K562 (cell line): ENCODE data around the gene CALML3. TPM values are rescaled to one million over a fixed set of nuclear protein-coding genes. Genes with fewer than 3 reads are reported as not detected.

Experiments used
- CC2D1A ChIP-seq: fragments of 450-650 bp; IDR thresholded peaks from 2 replicates; pipeline ENCODE4 v1.6.1; 2017; ENCODE audit warnings: mild to moderate bottlenecking
- DIDO1 ChIP-seq: fragments of 450-650 bp; IDR thresholded peaks from 2 replicates; pipeline ENCODE4 v1.6.1; 2016; ENCODE audit warnings: low read depth, missing biosample characterization, missing genetic modification characterization
- IRF2 ChIP-seq: sonication (generic); formaldehyde crosslinking; IDR thresholded peaks from 2 replicates; pipeline ENCODE4 v1.8.1; 2022; ENCODE audit warnings: mild to moderate bottlenecking, missing genetic modification reagents
- KAT2B ChIP-seq: IDR thresholded peaks from one replicate; pipeline ENCODE4 v1.6.1; 2012; ENCODE audit warnings: low read depth, mild to moderate bottlenecking, control low read depth, inconsistent platforms, low read length, moderate library complexity
- NEUROD1 ChIP-seq: fragments of 150-350 bp; IDR thresholded peaks from 2 replicates; pipeline ENCODE4 v1.6.1; 2014; ENCODE audit warnings: borderline replicate concordance, low read length, low read depth; ENCODE audit not compliant: partially characterized antibody
- PML ChIP-seq: IDR thresholded peaks from 2 replicates; pipeline ENCODE4 v1.6.1; 2012; ENCODE audit warnings: low read length, inconsistent platforms
- RCOR1 ChIP-seq, 2 experiments: IDR thresholded peaks; 2 replicates each; pipeline ENCODE4 v1.6.1; 2012; ENCODE audit warnings: low read depth in 2 of 2, low read length in 2 of 2, borderline replicate concordance in 1 of 2, improper control_type of control experiment in 1 of 2
- STAT5A ChIP-seq: IDR thresholded peaks from 2 replicates; pipeline ENCODE4 v1.6.1; 2012; ENCODE audit warnings: low read length, inconsistent platforms, borderline replicate concordance
- TRIM24 ChIP-seq, 2 experiments: fragments of 450-650 bp; IDR thresholded peaks; 2 replicates each; pipeline ENCODE4 v1.6.1; 2016
- ZFX ChIP-seq: sonication (generic); formaldehyde crosslinking; IDR thresholded peaks from 2 replicates; pipeline ENCODE4 v1.8.0; 2022; ENCODE audit warnings: mild to moderate bottlenecking, missing genetic modification reagents, moderate library complexity
- ZNF384 ChIP-seq: IDR thresholded peaks from 2 replicates; pipeline ENCODE4 v1.6.1; 2012; ENCODE audit warnings: low read depth, low read length, improper control_type of control experiment
- polyA plus RNA-seq, 8 experiments: library from polyadenylated mRNA; depleted of rRNA in 4 of 8; stranded (reverse) in 5 of 8; unstranded in 3 of 8; fragments of >200 nt; fragmentation: Nextera tagmentation in 2 of 8; fragmentation: Illumina TruSeq in 1 of 8; extraction: Ambion mirVana in 2 of 8; extraction: Trizol in 1 of 8; gene quantifications; 2 replicates each; pipeline versions ENCODE4 v1.2.1 to v1.2.3, GENCODE V29; 2011 to 2014; ENCODE audit warnings: inconsistent platforms in 1 of 8, missing spikeins in 1 of 8
- total RNA-seq, 7 experiments: library from RNA; depleted of rRNA in 6 of 7; stranded (reverse); fragments of >200 nt in 6 of 7; fragmentation: Illumina TruSeq in 2 of 7; extraction: Trizol in 2 of 7; gene quantifications; 2 replicates each; pipeline versions ENCODE4 v1.2.1 to v1.2.3, GENCODE V29; 2011 to 2021; ENCODE audit warnings: low replicate concordance in 1 of 7

The CALML3 gene
- total and polyA plus RNA-seq, 9 of the 15 experiments (the other 6 are each of a cell fraction or from before 2014, with no cell fraction given) = not detected

- no peak for TF ChIP-seq IRF2 (CRISPR knock-in tag)
- TF ChIP-seq RCOR1 (IDR thresholded peaks at IDR 0.05; ENCODE audit: borderline replicate concordance in 1 of 2, low read depth in 2 of 2, low read length in 2 of 2) = peak in 1 of 2 experiments; percentile 48; a peak in 1 of 4 replicates
- TF ChIP-seq ZFX (CRISPR knock-in tag) = peak; percentile 41; the same call in 1 of the 2 replicates
- TF ChIP-seq PML = peak; percentile 83
- peak; percentile 81; the same call in 1 of the 2 replicates for TF ChIP-seq STAT5A
- no peak for TF ChIP-seq KAT2B
- TF ChIP-seq TRIM24 (IDR thresholded peaks at IDR 0.05) = peak in 1 of 2 experiments; percentile 23; a peak in 2 of 4 replicates
- peak; percentile 77; the same call in 1 of the 2 replicates for TF ChIP-seq CC2D1A
- TF ChIP-seq DIDO1 (tag) = no peak
- no peak for TF ChIP-seq ZNF384
- TF ChIP-seq NEUROD1 = peak; percentile 71
Measured at GRCh38 chr10:5479481-5480161, 45.1 kb upstream of the CALML3 start (continued).
